ENCODE data around the gene SPARC.

SPARC gene

GRCh38 chr5:151660616-151661495 is 25.9 kb downstream of the SPARC start:
- no peak for DNase-seq (ENCODE audit: low read depth)

GRCh38 chr5:151659001-151659754 is 27.5 kb downstream of the SPARC start:
- peak; percentile 72 for DNase-seq (ENCODE audit: low read depth)

GRCh38 chr5:151657114-151657513 is 29.6 kb downstream of the SPARC start:
- DNase-seq (ENCODE audit: low read depth) = no peak

GRCh38 chr5:151656311-151656710 is 30.4 kb downstream of the SPARC start:
- no peak for DNase-seq (ENCODE audit: low read depth)

- DNase-seq (ENCODE audit: low read depth) = peak; percentile 57
Observed at GRCh38 chr5:151651997-151652645, 34.6 kb downstream of the SPARC start.

GRCh38 chr5:151648988-151649387 is 37.7 kb downstream of the SPARC start:
- DNase-seq (ENCODE audit: low read depth) = no peak

GRCh38 chr5:151648089-151648488 is 38.6 kb downstream of the SPARC start:
- no peak for DNase-seq (ENCODE audit: low read depth)

- no peak for DNase-seq (ENCODE audit: low read depth)
Observed at GRCh38 chr5:151647320-151647861, 39.3 kb downstream of the SPARC start.

GRCh38 chr5:151646334-151646733 is 40.4 kb downstream of the SPARC start:
- no peak for DNase-seq (ENCODE audit: low read depth)

- DNase-seq (ENCODE audit: low read depth) = no peak
Observed at GRCh38 chr5:151643388-151643787, 43.3 kb downstream of the SPARC start.

- no peak for DNase-seq (ENCODE audit: low read depth)
Observed at GRCh38 chr5:151642472-151643140, 44.1 kb downstream of the SPARC start.

GRCh38 chr5:151638619-151639018 is 48.1 kb downstream of the SPARC start:
- DNase-seq (ENCODE audit: low read depth) = no peak

- no peak for DNase-seq (ENCODE audit: low read depth)
Observed at GRCh38 chr5:151637676-151638075, 49.0 kb downstream of the SPARC start.

GRCh38 chr5:151633892-151634291 is 52.8 kb downstream of the SPARC start:
- DNase-seq (ENCODE audit: low read depth) = no peak

GRCh38 chr5:151632941-151633340 is 53.8 kb downstream of the SPARC start:
- no peak for DNase-seq (ENCODE audit: low read depth)

GRCh38 chr5:151632524-151632923 is 54.2 kb downstream of the SPARC start:
- no peak for DNase-seq (ENCODE audit: low read depth)

GRCh38 chr5:151631941-151632340 is 54.8 kb downstream of the SPARC start:
- DNase-seq (ENCODE audit: low read depth) = no peak

GRCh38 chr5:151630088-151630487 is 56.6 kb downstream of the SPARC start:
- DNase-seq (ENCODE audit: low read depth) = no peak

GRCh38 chr5:151628112-151628823 is 58.4 kb downstream of the SPARC start:
- no peak for DNase-seq (ENCODE audit: low read depth)

- no peak for DNase-seq (ENCODE audit: low read depth)
Observed at GRCh38 chr5:151627650-151628049, 59.1 kb downstream of the SPARC start.

- DNase-seq (ENCODE audit: low read depth) = no peak
Observed at GRCh38 chr5:151625285-151625684, 61.4 kb downstream of the SPARC start.
